Measurements from ENCODE around the gene NT5DC2.

NT5DC2 gene

DNA sequence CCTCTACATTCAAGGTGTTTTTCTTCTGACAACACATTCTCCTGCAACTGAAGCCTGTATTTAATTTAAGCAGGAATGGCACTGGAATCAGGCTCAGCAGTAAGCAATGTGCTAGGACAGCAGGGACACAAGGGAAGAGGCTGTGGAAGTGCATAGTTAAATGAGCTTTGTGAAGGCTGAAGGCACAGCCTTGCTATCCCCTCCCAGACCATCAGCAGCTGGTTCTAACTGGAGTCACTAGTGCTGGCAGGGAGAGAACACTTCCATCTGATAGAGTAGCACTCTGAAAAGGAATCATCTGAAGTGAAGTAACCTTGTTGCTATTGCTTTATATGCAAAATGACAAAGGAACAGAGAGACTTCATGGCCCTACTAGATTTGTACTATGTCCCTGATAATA lies 17.5 kb upstream of the NT5DC2 start:
- TF ChIP-seq GATA2 (IDR thresholded peaks at IDR 0.05; ENCODE audit: low read depth, low read length) (no peak), GATA3 (IDR thresholded peaks at IDR 0.05; ENCODE audit: low read depth, low read length) (no peak)

DNA sequence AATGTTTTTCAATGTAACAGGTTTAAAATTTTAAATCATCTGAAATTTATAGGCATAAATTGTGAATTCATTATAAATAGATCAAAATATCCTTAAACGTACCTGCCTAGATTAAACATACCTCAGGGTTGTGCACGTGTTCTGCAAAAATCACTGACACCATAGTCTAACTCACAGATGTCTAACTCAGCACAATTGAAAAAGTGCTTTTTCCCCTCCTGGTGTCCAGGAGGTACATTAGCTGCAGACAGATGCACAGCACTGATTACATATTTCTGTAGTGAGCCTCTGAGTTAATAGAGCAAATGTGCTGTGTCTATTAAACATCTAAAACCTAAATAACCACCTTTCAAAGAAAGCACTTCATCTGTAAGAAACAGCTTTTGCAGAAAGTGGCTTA lies 13.5 kb upstream of the NT5DC2 start:
- TF ChIP-seq GATA2 (IDR thresholded peaks at IDR 0.05; ENCODE audit: low read depth, low read length) (peak; percentile 41; the same call in 1 of the 2 replicates), GATA3 (IDR thresholded peaks at IDR 0.05; ENCODE audit: low read depth, low read length) (peak; percentile 50; the same call in 1 of the 2 replicates)

DNA sequence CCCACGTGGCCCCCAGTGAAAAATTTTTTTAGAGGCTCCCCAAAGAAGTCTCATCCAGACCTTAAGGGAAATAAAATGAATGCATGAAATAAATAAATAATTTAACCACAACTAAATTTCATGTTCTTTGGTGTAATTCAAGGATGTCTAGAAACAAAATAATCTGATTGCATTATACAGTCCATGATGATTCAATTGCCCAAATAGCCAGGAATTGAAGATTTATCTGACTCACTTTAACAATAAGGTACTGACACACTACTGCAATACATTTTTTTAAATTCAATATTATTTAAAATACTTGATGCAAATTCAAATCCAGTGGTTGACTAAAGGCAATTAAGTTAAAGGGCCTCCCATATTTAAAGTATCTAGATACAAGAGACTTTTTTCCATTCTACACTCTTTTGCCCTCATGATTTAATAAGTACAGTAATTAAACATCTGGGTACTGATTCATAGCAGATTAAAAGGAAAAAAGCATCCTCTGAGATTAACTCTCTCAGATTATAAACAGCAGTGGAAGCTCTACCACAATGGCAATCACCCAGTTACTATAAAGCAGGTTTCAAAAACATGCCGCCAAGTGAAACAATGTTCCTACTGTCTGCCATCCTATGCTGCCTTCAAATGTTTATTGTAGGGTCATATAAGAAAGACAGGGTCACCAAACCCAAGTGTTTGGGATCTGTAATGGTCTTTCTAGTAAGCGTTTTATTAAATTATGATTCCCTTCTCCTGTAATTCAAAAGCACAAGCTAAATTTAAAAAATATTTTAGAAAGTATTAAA lies 12.6 kb upstream of the NT5DC2 start:
- TF ChIP-seq GATA2 (IDR thresholded peaks at IDR 0.05; ENCODE audit: low read depth, low read length), result no peak

DNA sequence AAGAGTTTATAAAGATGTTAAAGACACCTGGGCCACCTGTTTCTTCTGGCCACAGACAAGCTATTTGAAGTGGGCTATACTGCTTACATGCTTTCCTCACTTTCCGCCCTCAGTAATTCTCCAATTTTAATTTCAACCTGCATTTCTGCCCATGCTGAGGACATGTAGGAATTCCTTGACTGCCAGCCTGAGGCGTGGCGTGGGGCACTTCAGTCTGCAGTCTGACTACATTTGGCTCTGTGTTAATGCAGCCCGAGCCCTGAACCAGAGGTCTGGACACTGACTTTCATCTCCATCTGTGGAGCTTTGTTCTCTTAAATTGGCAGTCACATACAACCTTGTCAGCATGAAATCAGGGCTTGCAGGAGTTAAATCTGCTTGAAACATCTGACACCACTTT lies 11.3 kb upstream of the NT5DC2 start:
- TF ChIP-seq GATA3 (IDR thresholded peaks at IDR 0.05; ENCODE audit: low read depth, low read length) (no peak), GATA2 (IDR thresholded peaks at IDR 0.05; ENCODE audit: low read depth, low read length) (no peak)

DNA sequence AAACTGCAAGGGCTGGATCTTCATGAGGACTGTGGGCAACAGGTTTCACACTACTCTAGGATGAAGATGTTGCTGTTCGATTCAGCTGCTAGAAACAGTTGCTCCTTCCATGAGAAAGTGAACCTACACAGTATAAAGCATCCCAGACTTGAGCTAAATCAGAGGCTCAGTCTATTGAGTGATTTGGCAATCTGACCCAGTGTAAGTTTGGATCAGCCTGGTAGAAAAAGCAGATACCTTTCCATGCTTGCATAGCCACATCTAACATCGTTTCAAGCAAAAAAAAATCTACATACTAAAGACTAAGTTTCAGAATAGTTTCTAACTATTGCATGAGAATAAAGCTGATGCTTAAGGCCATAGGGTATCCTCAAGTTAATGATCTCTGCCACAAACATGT lies 7.4 kb upstream of the NT5DC2 start:
- TF ChIP-seq GATA2 (IDR thresholded peaks at IDR 0.05; ENCODE audit: low read depth, low read length), result no peak
- TF ChIP-seq GATA3 (IDR thresholded peaks at IDR 0.05; ENCODE audit: low read depth, low read length), result no peak

DNA sequence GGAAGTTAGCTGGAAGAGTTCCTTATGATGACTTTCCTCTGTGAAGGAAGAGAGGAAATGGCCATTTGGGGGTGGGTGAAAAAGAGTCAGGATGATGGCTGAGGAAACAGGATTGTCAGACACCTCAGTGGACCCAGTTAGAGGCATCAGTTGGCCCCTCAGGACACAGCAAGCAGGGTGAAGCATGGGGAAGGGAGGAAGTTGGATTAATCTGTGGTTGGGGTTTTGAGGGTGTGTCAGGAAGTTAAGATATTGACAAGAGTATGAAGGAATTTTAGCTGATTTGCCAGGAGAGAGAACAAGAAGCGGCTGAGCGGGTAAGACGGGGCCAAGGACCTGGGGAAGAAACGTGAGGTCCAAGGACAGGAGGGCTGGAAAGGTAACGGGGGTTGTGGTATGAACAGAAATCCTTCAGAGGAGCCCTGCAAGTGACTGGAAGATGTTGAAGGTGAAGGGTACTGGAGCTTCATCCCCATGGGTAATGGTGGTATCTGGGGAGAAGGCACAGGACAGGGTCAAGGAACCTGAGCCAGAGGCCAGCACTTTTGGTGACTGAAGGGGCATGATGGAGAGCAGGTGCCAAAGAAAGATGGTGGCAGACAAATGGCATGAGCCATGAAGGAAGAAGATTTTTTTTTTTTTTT lies 5.5 kb upstream of the NT5DC2 start:
- TF ChIP-seq GATA2 (IDR thresholded peaks at IDR 0.05; ENCODE audit: low read depth, low read length), result no peak
- TF ChIP-seq GATA3 (IDR thresholded peaks at IDR 0.05; ENCODE audit: low read depth, low read length), result no peak

DNA sequence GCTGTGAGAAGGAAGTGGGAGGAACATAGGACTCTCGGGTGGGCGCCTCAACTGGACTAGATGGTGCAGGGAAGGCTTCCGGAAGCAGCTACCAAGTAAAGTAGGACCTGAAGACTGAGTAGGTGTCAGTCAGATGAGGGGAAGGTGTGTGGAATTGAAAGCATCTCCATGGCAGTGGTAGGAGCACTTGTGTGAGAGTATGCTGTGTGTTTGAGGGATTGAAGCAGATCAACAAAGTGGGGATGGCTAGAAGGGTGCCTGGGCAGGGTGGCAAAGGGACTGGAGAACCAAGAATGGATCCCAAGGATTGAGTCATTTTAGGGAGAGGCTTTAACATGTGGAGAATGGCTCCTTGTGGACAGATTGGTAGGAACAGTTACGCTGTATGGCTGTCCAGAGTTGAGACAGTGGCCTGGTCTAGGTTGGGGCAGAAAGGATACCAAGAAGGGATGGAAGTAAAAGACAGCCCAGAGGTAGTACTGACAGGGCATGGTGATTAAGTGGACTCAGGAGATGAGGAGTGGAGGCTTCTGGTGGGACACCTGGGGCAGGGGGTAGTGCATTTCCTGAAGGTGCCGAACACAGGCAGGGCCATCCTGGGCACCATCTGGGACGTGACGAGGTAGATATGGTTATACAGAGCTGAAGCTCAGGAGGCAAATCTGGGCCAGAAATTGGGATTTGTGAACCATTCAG lies 4.2 kb upstream of the NT5DC2 start:
- TF ChIP-seq GATA2 (IDR thresholded peaks at IDR 0.05; ENCODE audit: low read depth, low read length), result no peak
- TF ChIP-seq GATA3 (IDR thresholded peaks at IDR 0.05; ENCODE audit: low read depth, low read length), result no peak

DNA sequence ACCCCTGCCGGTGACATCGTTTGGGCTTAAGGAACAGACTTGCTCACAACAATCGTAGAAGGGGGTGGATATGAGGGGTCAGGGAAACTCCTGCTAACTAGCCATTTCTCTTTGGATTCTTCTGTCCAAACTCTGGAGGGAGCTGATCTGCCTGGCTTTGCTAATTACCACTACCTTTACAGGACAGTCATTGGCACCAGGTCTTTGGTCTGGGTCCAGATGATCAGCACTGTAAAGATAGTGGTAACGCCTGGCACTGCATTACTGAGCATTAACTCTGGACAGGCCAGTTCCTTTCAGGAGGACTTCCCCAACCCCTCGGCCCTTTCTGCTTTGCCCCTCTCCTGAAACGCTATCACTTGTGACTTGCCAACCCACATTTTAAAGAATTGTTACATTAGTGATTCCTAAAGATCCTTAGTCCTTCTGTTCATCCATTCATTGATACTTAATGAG lies 3.5 kb upstream of the NT5DC2 start:
- no peak for TF ChIP-seq GATA2 (IDR thresholded peaks at IDR 0.05; ENCODE audit: low read depth, low read length)
- no peak for TF ChIP-seq GATA3 (IDR thresholded peaks at IDR 0.05; ENCODE audit: low read depth, low read length)

DNA sequence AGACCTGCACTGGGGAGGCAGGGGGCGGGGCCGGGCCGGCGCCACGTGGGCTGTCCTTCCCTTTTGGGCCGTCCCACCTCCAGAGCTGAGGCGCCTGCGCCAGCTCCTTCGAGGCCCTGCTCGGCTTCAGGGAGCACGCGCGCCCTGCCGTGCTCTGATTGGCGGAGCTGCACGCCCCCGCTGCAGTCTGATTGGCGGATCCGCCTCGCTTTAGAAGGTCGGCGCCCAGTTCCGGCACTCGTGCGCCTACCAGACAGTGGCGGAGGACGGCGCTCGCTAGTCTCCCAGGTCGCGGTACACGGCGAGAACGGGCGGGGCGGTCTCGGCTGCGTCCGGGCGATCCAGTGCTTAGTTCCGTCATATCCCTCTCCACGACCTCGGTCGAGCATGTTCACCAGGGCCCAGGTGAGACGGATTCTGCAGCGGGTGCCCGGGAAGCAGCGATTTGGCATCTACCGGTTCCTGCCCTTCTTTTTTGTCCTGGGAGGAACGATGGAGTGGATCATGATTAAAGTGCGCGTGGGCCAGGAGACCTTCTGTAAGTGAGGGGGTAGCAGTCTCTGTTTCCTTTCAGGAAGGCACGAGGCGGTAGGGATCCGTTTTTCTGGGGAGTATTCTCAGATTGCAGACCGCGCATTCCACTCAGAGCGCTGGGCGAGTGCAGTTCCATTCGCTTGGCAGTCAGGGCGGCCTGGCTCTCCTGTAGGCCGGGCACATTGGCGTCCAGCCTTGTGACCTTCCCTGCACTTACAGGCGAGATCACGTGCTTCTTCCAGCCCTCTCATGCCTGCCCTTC lies 2.9 kb upstream of the NT5DC2 start, which contains the start of gene UQCC5:
TSS of gene UQCC5 (plus strand) at position 237 of the 796 bp plus-strand sequence. CDS start at position 388, 151 bp downstream.
- no peak for TF ChIP-seq GATA3 (IDR thresholded peaks at IDR 0.05; ENCODE audit: low read depth, low read length)
- TF ChIP-seq GATA2 (IDR thresholded peaks at IDR 0.05; ENCODE audit: low read depth, low read length), result no peak

DNA sequence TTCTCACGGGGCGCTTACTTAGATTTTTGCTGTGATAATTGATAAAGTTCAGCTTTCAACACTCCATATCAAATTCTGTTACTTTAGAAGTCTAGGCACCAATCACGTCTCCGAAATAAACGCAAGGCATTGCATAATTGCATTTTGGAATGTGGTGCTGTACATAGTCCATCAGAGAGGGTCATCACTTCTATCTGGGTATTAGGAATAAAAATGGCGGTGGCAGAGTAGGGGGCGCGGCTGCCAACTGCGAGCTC lies 2.4 kb upstream of the NT5DC2 start:
- TF ChIP-seq GATA2 (IDR thresholded peaks at IDR 0.05; ENCODE audit: low read depth, low read length) (no peak), GATA3 (IDR thresholded peaks at IDR 0.05; ENCODE audit: low read depth, low read length) (no peak)

DNA sequence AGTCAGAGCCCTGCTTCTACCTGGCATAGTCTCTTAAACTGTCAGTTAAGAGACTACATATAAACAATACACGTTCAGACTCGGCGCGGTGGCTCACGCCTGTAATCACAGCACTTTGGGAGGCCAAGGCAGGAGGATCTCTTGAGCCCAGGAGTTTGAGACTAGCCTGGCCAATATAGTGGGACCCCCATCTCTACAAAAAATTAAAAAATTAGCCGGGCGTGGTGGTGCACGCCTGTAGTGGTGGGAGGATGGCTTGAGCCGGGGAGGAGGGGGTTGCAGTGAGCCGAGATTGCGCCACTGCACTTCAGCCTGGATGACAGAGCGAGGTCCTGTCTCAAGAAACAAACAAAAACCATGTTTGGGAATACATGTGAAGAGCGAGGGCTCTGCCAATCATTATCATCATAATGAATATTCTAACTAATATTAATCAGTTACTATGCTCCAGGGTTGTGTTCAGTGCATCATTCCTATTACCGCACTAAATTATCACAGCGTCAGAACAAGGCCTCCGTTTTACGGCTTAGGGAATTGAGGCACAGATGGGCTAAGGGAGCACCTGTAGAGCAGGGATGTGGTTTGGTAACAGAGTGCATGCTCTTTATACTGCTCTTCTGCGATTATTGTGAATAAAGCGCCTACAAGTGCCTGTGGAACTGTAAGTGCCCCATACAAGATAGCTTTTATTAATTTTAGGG lies 1.9 kb upstream of the NT5DC2 start:
- TF ChIP-seq GATA3 (IDR thresholded peaks at IDR 0.05; ENCODE audit: low read depth, low read length), result no peak
- TF ChIP-seq GATA2 (IDR thresholded peaks at IDR 0.05; ENCODE audit: low read depth, low read length), result no peak

DNA sequence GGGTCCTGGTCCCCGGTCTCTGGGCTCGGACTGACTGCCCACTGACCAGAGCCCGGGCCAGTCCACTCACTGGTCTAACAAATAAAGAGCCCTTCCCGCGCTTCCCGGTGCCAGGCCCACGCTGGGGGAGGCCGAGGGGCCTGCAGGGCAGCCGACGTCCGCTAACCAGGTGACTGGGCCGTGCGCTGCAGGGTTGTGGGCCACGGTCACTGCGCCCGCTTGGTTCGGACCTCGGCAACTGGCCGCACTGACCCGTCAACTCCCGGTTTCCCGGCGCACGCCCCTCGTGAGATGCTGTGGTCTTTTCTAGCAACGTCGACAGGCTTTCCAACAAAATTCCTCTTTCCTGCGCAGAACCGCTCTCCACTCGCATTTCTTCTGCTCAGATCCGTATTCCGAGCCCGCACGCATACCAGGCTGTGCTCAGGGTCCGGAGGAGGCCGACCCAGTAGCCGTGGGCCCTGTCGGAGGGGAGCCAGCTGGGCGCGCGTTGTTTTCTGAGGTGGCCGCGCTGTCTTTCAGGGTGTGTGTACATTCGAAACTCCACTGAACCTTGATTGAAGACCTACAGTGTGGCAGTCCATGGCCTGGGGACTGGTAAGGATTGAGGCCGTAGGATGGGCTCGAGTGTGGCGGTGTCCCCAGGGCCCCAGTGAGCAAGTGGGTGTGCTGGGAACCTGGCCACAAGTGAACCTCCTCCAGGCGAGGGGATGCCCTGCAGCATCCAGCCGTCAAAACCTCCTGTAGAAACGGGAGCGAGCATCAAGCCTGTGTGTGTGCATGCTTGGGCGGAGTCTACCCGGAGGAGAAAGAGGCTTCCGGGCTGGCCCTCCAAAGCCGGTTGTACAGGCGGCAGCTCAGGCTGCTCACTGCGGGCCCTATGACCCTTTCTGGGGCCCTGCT lies 875 bp upstream of the NT5DC2 start:
- TF ChIP-seq GATA3 (IDR thresholded peaks at IDR 0.05; ENCODE audit: low read depth, low read length) (no peak), GATA2 (IDR thresholded peaks at IDR 0.05; ENCODE audit: low read depth, low read length) (no peak)

All from SH-SY5Y (cell line).